ENCODE results near the gene STH. TPM values are rescaled to one million over a fixed set of nuclear protein-coding genes. Genes with fewer than 3 reads are reported as not detected.

Gene STH
- total and polyA plus RNA-seq, 10 donors, result not detected

DNA sequence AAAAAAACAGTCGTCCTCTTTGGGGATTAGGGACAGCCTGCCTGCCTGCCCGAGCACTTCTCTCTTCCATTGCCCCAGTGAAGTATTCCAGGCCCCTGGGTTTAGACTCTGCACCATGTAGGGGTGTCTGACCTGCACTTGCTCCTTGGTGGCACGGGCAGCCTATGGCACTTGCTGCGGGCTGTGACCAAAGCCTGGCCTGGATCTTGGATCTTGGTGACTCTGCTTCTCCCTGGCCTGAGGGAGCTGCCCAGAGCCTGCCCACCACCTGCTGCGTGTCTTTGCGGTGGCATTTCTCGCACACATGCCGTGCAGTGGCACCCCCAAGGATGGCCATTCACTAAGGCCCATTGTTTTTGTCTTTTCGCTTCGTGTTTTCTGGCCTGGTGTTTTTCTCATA, 6.1 kb upstream of the STH start:
- 78 to 91% (median 85%) methylated on average over 10 of the region's 10 CpGs for WGBS, 5 donors

DNA sequence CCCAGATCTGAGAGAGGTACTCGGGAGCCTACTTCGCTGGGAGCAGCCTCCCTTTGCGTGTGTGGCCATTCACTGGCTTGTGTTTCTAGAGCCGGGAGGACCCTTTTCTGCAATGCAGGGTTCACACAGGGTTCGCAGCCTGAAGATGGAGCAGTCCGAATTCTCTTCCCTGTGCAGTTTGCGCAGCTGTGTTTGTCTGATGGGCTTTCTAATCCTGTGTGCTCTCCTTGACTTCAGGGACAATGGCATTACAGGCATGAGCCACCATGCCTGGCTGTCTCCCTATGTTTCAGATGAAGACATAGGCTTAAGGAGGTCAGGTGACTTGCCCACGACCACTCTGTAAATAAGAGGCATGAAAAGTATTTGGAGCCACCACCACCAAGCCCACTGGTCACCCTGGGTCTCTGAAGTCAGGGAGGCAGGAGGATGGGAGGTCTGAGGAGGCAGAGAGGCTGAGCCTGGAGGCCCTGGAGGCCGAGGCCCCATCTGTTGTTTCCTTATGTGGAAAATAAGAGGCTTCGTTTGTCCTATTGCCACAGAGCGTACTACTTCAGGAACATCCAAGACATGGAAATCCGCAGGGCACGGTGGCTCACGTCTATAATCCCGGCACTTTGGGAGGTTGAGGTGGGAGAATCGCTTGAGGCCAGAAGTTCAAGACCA, 5.0 kb upstream of the STH start:
- no peak overlapping the region for H3K4me3 ChIP-seq
- WGBS, 5 donors, result 82 to 94% (median 92%) methylated on average over 16 of the region's 16 CpGs
- TF ChIP-seq POLR2A (IDR thresholded peaks at IDR 0.05) (no peak), POLR2AphosphoS5 (IDR thresholded peaks at IDR 0.05) (no peak)
- TF ChIP-seq, protein P1, sequence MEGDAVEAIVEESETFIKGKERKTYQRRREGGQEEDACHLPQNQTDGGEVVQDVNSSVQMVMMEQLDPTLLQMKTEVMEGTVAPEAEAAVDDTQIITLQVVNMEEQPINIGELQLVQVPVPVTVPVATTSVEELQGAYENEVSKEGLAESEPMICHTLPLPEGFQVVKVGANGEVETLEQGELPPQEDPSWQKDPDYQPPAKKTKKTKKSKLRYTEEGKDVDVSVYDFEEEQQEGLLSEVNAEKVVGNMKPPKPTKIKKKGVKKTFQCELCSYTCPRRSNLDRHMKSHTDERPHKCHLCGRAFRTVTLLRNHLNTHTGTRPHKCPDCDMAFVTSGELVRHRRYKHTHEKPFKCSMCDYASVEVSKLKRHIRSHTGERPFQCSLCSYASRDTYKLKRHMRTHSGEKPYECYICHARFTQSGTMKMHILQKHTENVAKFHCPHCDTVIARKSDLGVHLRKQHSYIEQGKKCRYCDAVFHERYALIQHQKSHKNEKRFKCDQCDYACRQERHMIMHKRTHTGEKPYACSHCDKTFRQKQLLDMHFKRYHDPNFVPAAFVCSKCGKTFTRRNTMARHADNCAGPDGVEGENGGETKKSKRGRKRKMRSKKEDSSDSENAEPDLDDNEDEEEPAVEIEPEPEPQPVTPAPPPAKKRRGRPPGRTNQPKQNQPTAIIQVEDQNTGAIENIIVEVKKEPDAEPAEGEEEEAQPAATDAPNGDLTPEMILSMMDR (IDR thresholded peaks at IDR 0.05 in 8 of 11, conservative IDR thresholded peaks at IDR 0.05 in 3 of 11), result no peak
- intact Hi-C loops (cut with DNase I; ENCODE audit: low total_unique reads), result no loop called here
- H3K9me3 ChIP-seq, result no peaks in the 10 kb centered on the region
- DNase-seq, result no peak
- H3K36me3 ChIP-seq, result no peaks in the 10 kb centered on the region
- peaks cover 0 to 10% (median 0%) of the 10 kb centered on the region in 6 donors for H3K4me1 ChIP-seq
- no peaks in the 10 kb centered on the region for H3K27me3 ChIP-seq (replicated peaks in 1 of 7)
- H3K27ac ChIP-seq, result no peak overlapping the region

More for the DNA sequence above, 6.1 kb upstream of the STH start:
- no peak for DNase-seq
- Histone ChIP-seq H3K4me1 (peaks cover 0 to 10% (median 0%) of the 10 kb centered on the region in 6 donors), H3K9me3 (no peaks in the 10 kb centered on the region), H3K27ac (no peak overlapping the region), H3K4me3 (no peak overlapping the region), H3K36me3 (no peaks in the 10 kb centered on the region), H3K27me3 (replicated peaks in 1 of 7) (no peaks in the 10 kb centered on the region)
- intact Hi-C loops (cut with DNase I; ENCODE audit: low total_unique reads), result no loop called here
- TF ChIP-seq, protein P1 (IDR thresholded peaks at IDR 0.05 in 8 of 11, conservative IDR thresholded peaks at IDR 0.05 in 3 of 11), result no peak
- TF ChIP-seq POLR2AphosphoS5 (IDR thresholded peaks at IDR 0.05) (no peak), POLR2A (IDR thresholded peaks at IDR 0.05) (no peak)

DNA sequence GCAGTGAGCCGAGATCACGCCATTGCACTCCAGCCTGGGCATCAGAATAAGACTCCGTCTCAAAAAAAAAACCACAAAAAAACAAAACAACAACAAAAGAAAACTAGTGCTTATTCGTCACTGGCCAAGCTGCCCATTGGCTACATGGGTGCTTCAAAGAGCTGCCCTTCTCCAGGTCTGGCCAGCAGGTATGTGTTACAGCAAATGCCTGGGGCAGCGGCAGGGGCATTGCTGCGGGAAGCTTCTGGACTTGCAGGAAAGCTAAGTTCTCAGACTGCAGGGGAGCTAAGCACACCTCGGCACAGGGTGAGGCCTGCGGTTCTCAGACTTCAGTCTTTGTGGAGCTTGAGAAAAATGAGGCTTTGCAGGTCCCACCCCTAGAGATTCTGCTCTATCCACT, 4.1 kb upstream of the STH start:
- TF ChIP-seq POLR2AphosphoS5 (IDR thresholded peaks at IDR 0.05), result no peak
- no peak for TF ChIP-seq POLR2A (IDR thresholded peaks at IDR 0.05)
- TF ChIP-seq, protein P1 (IDR thresholded peaks at IDR 0.05 in 8 of 11, conservative IDR thresholded peaks at IDR 0.05 in 3 of 11), result no peak
- Histone ChIP-seq H3K4me1 (peaks cover 0 to 10% (median 0%) of the 10 kb centered on the region in 6 donors), H3K27me3 (replicated peaks in 1 of 7) (no peaks in the 10 kb centered on the region), H3K4me3 (no peak overlapping the region), H3K27ac (no peak overlapping the region), H3K36me3 (no peaks in the 10 kb centered on the region), H3K9me3 (no peaks in the 10 kb centered on the region)
- intact Hi-C loops (cut with DNase I; ENCODE audit: low total_unique reads), result no loop called here
- WGBS, 5 donors, result 88 to 95% (median 92%) methylated on average over 8 of the region's 8 CpGs
- no peak for DNase-seq

DNA sequence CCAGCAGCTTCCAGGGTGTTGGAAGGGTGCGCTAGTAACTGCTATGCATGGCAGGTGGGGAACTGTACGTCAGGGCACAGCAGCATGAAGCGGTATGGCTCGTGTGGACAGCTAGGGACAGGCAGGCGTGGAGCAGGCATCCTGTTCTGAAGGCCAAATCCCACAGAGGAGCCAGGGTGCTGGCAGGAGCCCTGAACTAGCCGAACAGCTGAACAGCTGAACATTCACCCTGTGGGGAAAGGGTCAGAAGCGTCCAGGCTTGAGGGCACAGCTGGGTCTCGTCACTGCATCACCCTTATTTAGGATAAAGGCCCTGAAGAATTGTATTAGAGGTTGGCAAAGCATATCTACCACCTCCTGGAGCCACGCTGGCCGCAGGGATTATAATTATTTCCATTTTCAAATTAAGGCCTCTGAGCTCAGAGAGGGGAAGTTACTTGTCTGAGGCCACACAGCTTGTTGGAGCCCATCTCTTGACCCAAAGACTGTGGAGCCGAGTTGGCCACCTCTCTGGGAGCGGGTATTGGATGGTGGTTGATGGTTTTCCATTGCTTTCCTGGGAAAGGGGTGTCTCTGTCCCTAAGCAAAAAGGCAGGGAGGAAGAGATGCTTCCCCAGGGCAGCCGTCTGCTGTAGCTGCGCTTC, 3.3 kb upstream of the STH start:
- WGBS, 5 donors, result 71 to 81% (median 77%) methylated on average over 12 to 14 of the region's 14 CpGs
- no peak overlapping the region for H3K4me3 ChIP-seq
- no peak overlapping the region for H3K27ac ChIP-seq
- H3K27me3 ChIP-seq (replicated peaks in 1 of 7), result no peaks in the 10 kb centered on the region
- DNase-seq, result no peak
- peak; percentile 26 to 51 (median 39) for TF ChIP-seq POLR2AphosphoS5 (IDR thresholded peaks at IDR 0.05)
- TF ChIP-seq, protein P1 (IDR thresholded peaks at IDR 0.05 in 8 of 11, conservative IDR thresholded peaks at IDR 0.05 in 3 of 11), result no peak
- no peak for TF ChIP-seq POLR2A (IDR thresholded peaks at IDR 0.05)
- no peaks in the 10 kb centered on the region for H3K9me3 ChIP-seq
- H3K4me1 ChIP-seq, result peaks cover 0 to 10% (median 0%) of the 10 kb centered on the region in 6 donors
- no peaks in the 10 kb centered on the region for H3K36me3 ChIP-seq
- intact Hi-C loops (cut with DNase I; ENCODE audit: low total_unique reads), result no loop called here
